Vagina (tissue), 2 donors: Measurements from ENCODE around the gene TMEM178B. TPM values are rescaled to one million over a fixed set of nuclear protein-coding genes. Genes with fewer than 3 reads are reported as not detected.
A peak's percentile ranks its signal among the peaks of the same experiment; 100 is the strongest.

Experiments
- DNase-seq, 2 donors: peaks; one replicate each; pipeline ENCODE4 v3.0.0-alpha.2; 2017; ENCODE audit errors: extremely low spot score in 2 of 2
- H3K27ac ChIP-seq: fragments of 200-600 bp; sonication (generic); one replicate; pipeline ENCODE4 v1.5.1; 2019
- H3K27me3 ChIP-seq: fragments of 200-600 bp; sonication (generic); one replicate; pipeline ENCODE4 v1.5.1; 2019
- H3K36me3 ChIP-seq, 2 donors: fragments of 200-600 bp; sonication (generic); one replicate each; pipeline ENCODE4 v1.5.1; 2017 to 2019
- H3K4me1 ChIP-seq: fragments of 200-600 bp; sonication (generic); one replicate; pipeline ENCODE4 v1.5.1; 2019
- H3K4me3 ChIP-seq, 2 donors: fragments of 200-600 bp; sonication (generic); 1 replicate in 1 of 2; 2 replicates in 1 of 2; pipeline ENCODE4 v1.5.1; 2016 to 2019
- H3K9me3 ChIP-seq: fragments of 200-600 bp; sonication (generic); one replicate; pipeline ENCODE4 v1.5.1; 2019
- POLR2A ChIP-seq, 2 donors: fragments of 450-650 bp; IDR thresholded peaks; one replicate each; pipeline ENCODE4 v1.6.1; 2017; ENCODE audit warnings: antibody characterized with exemption in 2 of 2, mild to moderate bottlenecking in 2 of 2, moderate library complexity in 2 of 2
- POLR2AphosphoS5 ChIP-seq, 2 donors: sonication (generic); formaldehyde crosslinking; IDR thresholded peaks; one replicate each; pipeline ENCODE4 v1.9.0; 2017; ENCODE audit warnings: antibody characterized with exemption in 2 of 2, mild to moderate bottlenecking in 2 of 2, low read depth in 1 of 2; ENCODE audit not compliant: insufficient read depth in 1 of 2
- intact Hi-C: fragments of 100-400 bp; cut with DNase I; formaldehyde crosslinking; loops from one replicate; pipeline ENCODE4 v1.15.1; 2023
- total RNA-seq: library from RNA; depleted of rRNA; stranded (reverse); fragments of >200 nt; gene quantifications from one replicate; pipeline ENCODE4 v1.2.3, GENCODE V29; 2016
- TF ChIP-seq, protein P1 (sequence below), 3 experiments: fragments of 450-650 bp in 2 of 3; fragments of 200-600 bp in 1 of 3; sonication (generic) in 1 of 3; IDR thresholded peaks; one replicate each; pipeline ENCODE4 v1.5.1; 2017 to 2019; ENCODE audit warnings: antibody characterized with exemption in 3 of 3, mild to moderate bottlenecking in 2 of 3, moderate library complexity in 2 of 3

Gene TMEM178B
- total RNA-seq, 1 donor from 2014 or later: 1.2 TPM

DNA sequence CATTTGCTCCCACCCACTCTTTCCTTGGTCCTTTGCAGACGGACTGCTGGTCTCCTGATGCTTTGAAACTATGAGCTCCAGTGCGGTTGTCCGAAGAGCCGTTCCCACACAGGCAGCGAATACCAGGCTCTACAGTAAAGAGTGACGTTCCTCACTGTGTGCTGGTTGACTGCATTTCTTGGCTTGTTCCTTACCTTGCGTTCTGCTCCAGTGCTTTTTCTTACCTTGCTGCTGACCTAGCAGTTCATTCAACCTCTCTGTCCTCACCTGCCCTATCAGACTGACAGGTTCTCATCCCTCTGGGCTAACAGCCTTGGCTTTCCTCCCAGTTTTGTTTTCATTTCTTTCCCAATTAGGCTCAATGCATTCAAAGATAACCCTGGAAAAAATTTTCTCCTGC lies 214.8 kb downstream of the TMEM178B start:
- Histone ChIP-seq H3K27me3 (no peaks in the 10 kb centered on the region), H3K9me3 (no peaks in the 10 kb centered on the region), H3K4me1 (no peaks in the 10 kb centered on the region), H3K4me3 (no peak overlapping the region), H3K27ac (no peak overlapping the region), H3K36me3 (no peaks in the 10 kb centered on the region)
- no peak for DNase-seq
- intact Hi-C loops: no loop called here
- TF ChIP-seq, protein P1, sequence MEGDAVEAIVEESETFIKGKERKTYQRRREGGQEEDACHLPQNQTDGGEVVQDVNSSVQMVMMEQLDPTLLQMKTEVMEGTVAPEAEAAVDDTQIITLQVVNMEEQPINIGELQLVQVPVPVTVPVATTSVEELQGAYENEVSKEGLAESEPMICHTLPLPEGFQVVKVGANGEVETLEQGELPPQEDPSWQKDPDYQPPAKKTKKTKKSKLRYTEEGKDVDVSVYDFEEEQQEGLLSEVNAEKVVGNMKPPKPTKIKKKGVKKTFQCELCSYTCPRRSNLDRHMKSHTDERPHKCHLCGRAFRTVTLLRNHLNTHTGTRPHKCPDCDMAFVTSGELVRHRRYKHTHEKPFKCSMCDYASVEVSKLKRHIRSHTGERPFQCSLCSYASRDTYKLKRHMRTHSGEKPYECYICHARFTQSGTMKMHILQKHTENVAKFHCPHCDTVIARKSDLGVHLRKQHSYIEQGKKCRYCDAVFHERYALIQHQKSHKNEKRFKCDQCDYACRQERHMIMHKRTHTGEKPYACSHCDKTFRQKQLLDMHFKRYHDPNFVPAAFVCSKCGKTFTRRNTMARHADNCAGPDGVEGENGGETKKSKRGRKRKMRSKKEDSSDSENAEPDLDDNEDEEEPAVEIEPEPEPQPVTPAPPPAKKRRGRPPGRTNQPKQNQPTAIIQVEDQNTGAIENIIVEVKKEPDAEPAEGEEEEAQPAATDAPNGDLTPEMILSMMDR (IDR thresholded peaks at IDR 0.05): no peak
- TF ChIP-seq POLR2AphosphoS5 (IDR thresholded peaks at IDR 0.05; ENCODE audit: insufficient read depth in 1 of 2, low read depth in 1 of 2): no peak
- no peak for TF ChIP-seq POLR2A (IDR thresholded peaks at IDR 0.05)

DNA sequence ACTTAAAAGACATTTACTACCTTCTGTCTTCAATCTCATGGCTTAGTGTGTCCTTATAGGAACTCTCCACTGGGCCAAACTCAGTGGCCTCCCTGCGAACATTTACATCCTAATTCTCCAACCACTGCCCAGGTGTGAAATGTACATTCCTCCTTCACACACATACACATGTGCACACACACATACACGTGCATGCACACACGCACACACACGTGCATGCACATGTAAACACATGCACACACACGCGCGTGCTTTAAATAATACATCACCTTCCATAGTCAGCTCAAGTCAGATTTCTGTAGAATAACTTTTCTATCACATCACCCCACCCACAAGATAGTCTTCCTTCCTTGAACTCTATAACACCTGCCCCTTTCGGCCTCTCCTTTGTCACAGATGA lies 216.5 kb downstream of the TMEM178B start:
- Histone ChIP-seq H3K4me1 (no peaks in the 10 kb centered on the region), H3K9me3 (no peaks in the 10 kb centered on the region), H3K4me3 (no peak overlapping the region), H3K27me3 (no peaks in the 10 kb centered on the region), H3K36me3 (no peaks in the 10 kb centered on the region), H3K27ac (no peak overlapping the region)
- DNase-seq: peak in 1 of 2 donors; percentile 22
- intact Hi-C loops: no loop called here
- no peak for TF ChIP-seq POLR2AphosphoS5 (IDR thresholded peaks at IDR 0.05; ENCODE audit: insufficient read depth in 1 of 2, low read depth in 1 of 2)
- TF ChIP-seq, protein P1 (IDR thresholded peaks at IDR 0.05): no peak
- TF ChIP-seq POLR2A (IDR thresholded peaks at IDR 0.05): no peak

DNA sequence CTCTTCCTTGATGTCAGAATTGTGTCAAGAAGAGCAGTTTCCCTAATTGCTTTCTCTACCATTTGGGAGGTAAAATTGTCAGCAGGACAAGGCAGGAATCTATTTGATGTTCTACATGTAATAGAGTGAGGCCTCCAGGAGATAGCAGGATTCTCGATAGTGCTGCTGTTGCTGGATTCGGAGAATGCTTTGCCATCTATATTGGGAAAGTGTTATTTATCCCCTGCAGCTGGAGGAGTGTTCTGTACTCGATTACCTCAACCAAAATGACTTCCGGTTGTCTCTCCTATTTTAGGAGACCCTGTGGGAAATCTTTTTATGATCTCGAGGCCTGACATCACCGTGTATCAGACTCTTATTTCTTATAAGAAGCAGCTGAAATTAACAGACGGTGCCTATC lies 217.1 kb downstream of the TMEM178B start:
- H3K36me3 ChIP-seq: no peaks in the 10 kb centered on the region
- H3K27ac ChIP-seq: no peak overlapping the region
- DNase-seq: peak in 1 of 2 donors; percentile 34
- intact Hi-C loops: no loop called here
- TF ChIP-seq POLR2AphosphoS5 (IDR thresholded peaks at IDR 0.05; ENCODE audit: insufficient read depth in 1 of 2, low read depth in 1 of 2) (no peak), POLR2A (IDR thresholded peaks at IDR 0.05) (no peak)
- TF ChIP-seq, protein P1 (IDR thresholded peaks at IDR 0.05): no peak
- H3K4me1 ChIP-seq: no peaks in the 10 kb centered on the region
- no peak overlapping the region for H3K4me3 ChIP-seq
- H3K9me3 ChIP-seq: no peaks in the 10 kb centered on the region
- no peaks in the 10 kb centered on the region for H3K27me3 ChIP-seq

DNA sequence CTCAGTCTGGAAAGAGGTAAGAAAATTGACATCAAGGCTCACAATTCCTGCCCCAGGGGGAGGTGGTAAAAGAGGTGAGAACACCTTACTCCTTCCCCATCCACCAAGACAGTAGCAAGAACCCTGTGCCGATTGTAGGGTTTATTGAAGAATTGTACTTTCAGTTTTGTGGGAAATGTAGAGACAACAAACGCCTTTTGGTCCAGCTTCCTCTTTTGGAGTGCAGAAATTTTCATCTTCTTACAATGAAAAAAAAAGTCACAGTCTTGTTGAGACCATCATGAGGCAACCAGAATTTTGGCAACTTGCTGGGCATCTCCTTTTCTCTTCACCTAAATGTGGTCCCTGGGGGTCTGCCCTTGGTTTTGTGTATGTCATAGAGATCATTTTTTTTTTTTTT lies 217.7 kb downstream of the TMEM178B start:
- TF ChIP-seq, protein P1 (IDR thresholded peaks at IDR 0.05): no peak
- TF ChIP-seq POLR2A (IDR thresholded peaks at IDR 0.05) (no peak), POLR2AphosphoS5 (IDR thresholded peaks at IDR 0.05; ENCODE audit: insufficient read depth in 1 of 2, low read depth in 1 of 2) (no peak)
- DNase-seq: peak in 1 of 2 donors; percentile 3

DNA sequence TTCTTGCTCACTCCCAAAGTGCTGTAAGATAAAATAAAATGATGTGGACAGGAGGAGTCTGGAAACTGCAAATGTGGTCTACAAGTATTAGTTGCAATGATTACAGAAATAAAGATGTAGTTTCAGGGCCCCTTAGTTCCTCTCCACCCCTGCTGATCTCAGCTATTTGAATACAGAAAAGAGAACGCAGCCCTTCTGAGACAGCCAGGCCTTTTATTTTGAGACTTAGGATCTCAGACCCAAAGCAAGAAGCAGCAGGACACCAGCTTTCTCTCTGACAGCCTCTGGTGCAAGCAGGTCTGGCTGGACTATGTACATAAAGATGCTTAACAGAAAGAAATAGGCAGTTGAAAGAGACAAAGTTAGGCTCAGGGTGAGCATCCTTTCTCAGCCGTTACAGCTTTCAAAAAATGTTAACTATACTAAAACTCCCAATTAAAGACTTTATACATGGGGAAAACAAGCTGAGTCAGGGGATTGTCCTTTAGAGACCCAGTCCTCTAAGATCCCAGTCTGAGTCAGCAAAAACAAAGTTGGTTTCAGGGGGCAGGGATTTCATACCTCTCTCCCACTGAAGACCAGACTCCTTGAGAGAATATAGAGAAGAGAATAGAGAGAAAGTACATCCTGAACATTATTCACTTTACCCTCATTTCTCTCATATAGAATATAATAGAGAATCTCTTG lies 220.4 kb downstream of the TMEM178B start:
- Histone ChIP-seq H3K4me3 (no peak overlapping the region), H3K36me3 (no peaks in the 10 kb centered on the region), H3K4me1 (no peaks in the 10 kb centered on the region), H3K9me3 (no peaks in the 10 kb centered on the region), H3K27me3 (no peaks in the 10 kb centered on the region), H3K27ac (no peak overlapping the region)
- no peak for TF ChIP-seq POLR2AphosphoS5 (IDR thresholded peaks at IDR 0.05; ENCODE audit: insufficient read depth in 1 of 2, low read depth in 1 of 2)
- TF ChIP-seq POLR2A (IDR thresholded peaks at IDR 0.05): no peak
- TF ChIP-seq, protein P1 (IDR thresholded peaks at IDR 0.05): no peak
- peak in 1 of 2 donors; percentile 42 for DNase-seq
- intact Hi-C loops: no loop called here

More for the DNA sequence above, 217.7 kb downstream of the TMEM178B start:
- Histone ChIP-seq H3K4me1 (no peaks in the 10 kb centered on the region), H3K36me3 (no peaks in the 10 kb centered on the region), H3K4me3 (no peak overlapping the region), H3K27ac (no peak overlapping the region), H3K9me3 (no peaks in the 10 kb centered on the region), H3K27me3 (no peaks in the 10 kb centered on the region)
- intact Hi-C loops: no loop called here
